Measurements from ENCODE around the gene SNAPC1. TPM values are rescaled to one million over a fixed set of nuclear protein-coding genes. Genes with fewer than 3 reads are reported as not detected.

Gene SNAPC1
- total and polyA plus RNA-seq, 9 of the 15 experiments (the other 6 are each of a cell fraction or from before 2014, with no cell fraction given) = 3.7 to 9.0 (median 7.9) TPM

GRCh38 chr14:61761959-61762786 lies at the start of gene SNAPC1 (continued):
- TF ChIP-seq ZNF766 (CRISPR knock-in tag; conservative IDR thresholded peaks at IDR 0.05) (0 out of 2 replicates have a peak, but pooled peaks have one; percentile 46), SMARCC2 (IDR thresholded peaks at IDR 0.05; ENCODE audit: low read depth) (no peak), NKRF (IDR thresholded peaks at IDR 0.05; ENCODE audit: borderline replicate concordance) (peak; percentile 82; the same call in 1 of the 2 replicates), ATF1 (CRISPR knock-in tag; IDR thresholded peaks at IDR 0.05) (no peak), ATF1 (tag; IDR thresholded peaks at IDR 0.05) (peak; percentile 73), REST (IDR thresholded peaks at IDR 0.05; ENCODE audit: borderline replicate concordance) (no peak), REST (CRISPR knock-in tag; IDR thresholded peaks at IDR 0.05; ENCODE audit: low read depth) (no peak), MBD2 (IDR thresholded peaks at IDR 0.05; ENCODE audit: borderline replicate concordance, low read depth) (0 out of 2 replicates have a peak, but pooled peaks have one; percentile 12), ZNF707 (CRISPR knock-in tag; conservative IDR thresholded peaks at IDR 0.05) (no peak), ZNF76 (CRISPR knock-in tag; IDR thresholded peaks at IDR 0.05; ENCODE audit: borderline replicate concordance) (0 out of 2 replicates have a peak, but pooled peaks have one; percentile 49), SRF (CRISPR knock-in tag; IDR thresholded peaks at IDR 0.05) (no peak), POLR2H (tag; IDR thresholded peaks at IDR 0.05; ENCODE audit: low read depth) (peak; percentile 59), CXXC5 (CRISPR knock-in tag; IDR thresholded peaks at IDR 0.05) (peak; percentile 89), ETS1 (conservative IDR thresholded peaks at IDR 0.05; ENCODE audit: control insufficient read depth, low read depth, low read length) (peak; percentile 50; the same call in 1 of the 2 replicates), BHLHE40 (IDR thresholded peaks at IDR 0.05; ENCODE audit: low read length) (peak; percentile 70), GABPB1 (CRISPR knock-in tag; IDR thresholded peaks at IDR 0.05) (peak; percentile 47; the same call in 1 of the 2 replicates)

Measured in K562 (cell line).